CD8-positive, alpha-beta memory T cell (primary cell): Measurements from ENCODE around the gene MMP24. TPM values are rescaled to one million over a fixed set of nuclear protein-coding genes. Genes with fewer than 3 reads are reported as not detected.
"Not testable (repeated sequence)": the region's sequence is repeated elsewhere in the genome, so short reads cannot be mapped to it uniquely, and the experiment has no call there.

Source experiments
- CTCF ChIA-PET: fragments of 350-600 bp; sonication (Branson Sonifier 250); formaldehyde crosslinking; loops from one replicate; lab custom pipeline; 2021; ENCODE audit warnings: antibody characterized with exemption; lab: Charles Lee
- POLR2A ChIA-PET: fragments of 350-600 bp; sonication (Branson Sonifier 250); formaldehyde crosslinking; loops from one replicate; lab custom pipeline; 2021; ENCODE audit warnings: antibody characterized with exemption; lab: Charles Lee
- DNase-seq, 5 donors: peaks; one replicate each; pipeline versions ENCODE4 v3.0.0 to v3.0.0-alpha.2; 2020 to 2022; ENCODE audit warnings: mixed read lengths in 1 of 5
- H3K27ac ChIP-seq: one replicate; pipeline ENCODE4 v1.7.0; 2013; ENCODE audit warnings: low read depth, mild to moderate bottlenecking, low read length, moderate library complexity
- H3K27me3 ChIP-seq: 2 replicates; pipeline ENCODE4 v1.7.0; 2013; ENCODE audit warnings: low read length, mild to moderate bottlenecking; ENCODE audit not compliant: insufficient read depth, poor library complexity, severe bottlenecking
- H3K36me3 ChIP-seq: 2 replicates; pipeline ENCODE4 v1.7.0; 2013; ENCODE audit warnings: mild to moderate bottlenecking, low read length, moderate library complexity; ENCODE audit not compliant: insufficient read depth
- H3K4me1 ChIP-seq: 2 replicates; pipeline ENCODE4 v1.7.0; 2013; ENCODE audit warnings: mild to moderate bottlenecking, low read length, moderate library complexity; ENCODE audit not compliant: insufficient read depth
- H3K4me3 ChIP-seq: 2 replicates; pipeline ENCODE4 v1.7.0; 2013; ENCODE audit warnings: mild to moderate bottlenecking, low read length
- H3K9me3 ChIP-seq: 2 replicates; pipeline ENCODE4 v1.7.0; 2013; ENCODE audit warnings: mild to moderate bottlenecking, low read length
- H3K27ac Mint-ChIP-seq, 8 donors: one replicate each; pipeline ENCODE4 v1.8.0; 2020 to 2021; ENCODE audit warnings: mixed read lengths in 8 of 8, mild to moderate bottlenecking in 6 of 8, inconsistent platforms in 3 of 8, moderate library complexity in 3 of 8
- H3K27me3 Mint-ChIP-seq, 2 donors: one replicate each; pipeline ENCODE4 v1.8.0; 2020 to 2021; ENCODE audit warnings: mixed read lengths in 2 of 2, mild to moderate bottlenecking in 1 of 2, moderate library complexity in 1 of 2
- H3K36me3 Mint-ChIP-seq, 3 donors: one replicate each; pipeline ENCODE4 v1.8.0; 2020 to 2021; ENCODE audit warnings: mixed read lengths in 3 of 3, inconsistent platforms in 1 of 3, mild to moderate bottlenecking in 1 of 3
- H3K4me1 Mint-ChIP-seq, 3 donors: one replicate each; pipeline ENCODE4 v1.8.0; 2020 to 2021; ENCODE audit warnings: mixed read lengths in 3 of 3, inconsistent platforms in 1 of 3, mild to moderate bottlenecking in 1 of 3
- H3K4me3 Mint-ChIP-seq, 7 donors: one replicate each; pipeline ENCODE4 v1.8.0; 2020 to 2021; ENCODE audit warnings: mixed read lengths in 7 of 7, mild to moderate bottlenecking in 6 of 7, moderate library complexity in 4 of 7, inconsistent platforms in 2 of 7
- H3K9me3 Mint-ChIP-seq, 5 donors: one replicate each; pipeline ENCODE4 v1.8.0; 2020 to 2022; ENCODE audit warnings: mixed read lengths in 5 of 5, mild to moderate bottlenecking in 3 of 5, moderate library complexity in 2 of 5, inconsistent platforms in 1 of 5
- polyA plus RNA-seq: library from polyadenylated mRNA; unstranded; fragments of 300-500 nt; fragmentation: Illumina TruSeq; gene quantifications from one replicate; pipeline ENCODE4 v1.2.3, GENCODE V29; 2021
- total RNA-seq, 2 experiments: library from RNA; stranded (reverse); gene quantifications; one replicate each; pipeline ENCODE4 v1.2.3, GENCODE V29; 2021

The MMP24 gene
- total RNA-seq, result under 1 TPM in 1 of 2 experiments, not detected in 1; 0.07 TPM
- 0.18 TPM for polyA plus RNA-seq

DNA sequence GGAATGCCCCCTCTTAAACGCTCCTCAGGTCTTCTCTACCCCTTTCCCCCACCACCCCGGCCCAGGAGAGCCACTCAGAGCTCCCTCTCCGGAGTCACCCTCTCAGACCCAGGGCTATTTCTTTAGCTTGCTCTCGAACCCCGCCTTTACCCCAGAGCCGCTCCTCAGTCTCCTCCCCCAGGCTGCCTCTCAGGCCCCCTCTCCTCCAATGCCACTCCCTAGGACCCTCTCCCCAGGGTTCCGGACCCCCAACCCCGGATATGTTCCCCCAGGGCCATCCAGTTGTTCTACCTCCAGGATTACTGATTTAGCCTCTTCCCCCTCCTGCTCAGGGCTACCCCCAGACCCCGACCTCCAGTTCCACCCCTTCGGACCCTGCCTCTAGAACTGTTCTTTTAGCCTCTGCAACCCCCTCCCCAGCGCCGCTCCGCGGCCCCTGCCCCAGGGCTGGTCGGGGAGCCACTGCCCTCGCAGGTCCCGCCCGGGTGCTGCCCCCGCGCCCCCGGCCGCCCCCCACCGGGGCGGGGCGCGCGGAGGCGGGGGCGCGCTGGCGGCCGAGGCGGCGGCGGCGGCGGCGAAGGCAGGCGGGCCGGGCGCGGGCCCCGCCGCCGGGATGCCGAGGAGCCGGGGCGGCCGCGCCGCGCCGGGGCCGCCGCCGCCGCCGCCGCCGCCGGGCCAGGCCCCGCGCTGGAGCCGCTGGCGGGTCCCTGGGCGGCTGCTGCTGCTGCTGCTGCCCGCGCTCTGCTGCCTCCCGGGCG, at the start of gene MMP24:
TSS of gene MMP24 (plus strand) at position 565 of the 758 bp plus-strand sequence. CDS start at position 614, 49 bp downstream.
- DNase-seq, result no peak
- no peaks in the 10 kb centered on the region for H3K36me3 ChIP-seq
- no peak within 1 kb of the TSS for H3K27ac ChIP-seq
- H3K4me1 ChIP-seq, result no peaks in the 10 kb centered on the region
- H3K9me3 ChIP-seq, result no peaks in the 10 kb centered on the region
- Mint-ChIP-seq H3K36me3 (peaks cover 8 to 28% (median 19%) of the 10 kb centered on the region in 3 donors), H3K27ac (peak within 1 kb of the TSS in 3 of 8 donors; percentile 43 to 70 (median 47)), H3K4me1 (peaks cover 11 to 17% (median 15%) of the 10 kb centered on the region in 3 donors), H3K27me3 (peaks cover 28 to 46% of the 10 kb centered on the region in 2 donors), H3K4me3 (peak within 1 kb of the TSS; percentile 72 to 92 (median 77)), H3K9me3 (peaks cover 0 to 5% (median 0%) of the 10 kb centered on the region in 5 donors)
- ChIA-PET CTCF (no interaction called here), POLR2A (no interaction called here)
- no peak within 1 kb of the TSS for H3K4me3 ChIP-seq
- peaks cover 15% of the 10 kb centered on the region for H3K27me3 ChIP-seq

DNA sequence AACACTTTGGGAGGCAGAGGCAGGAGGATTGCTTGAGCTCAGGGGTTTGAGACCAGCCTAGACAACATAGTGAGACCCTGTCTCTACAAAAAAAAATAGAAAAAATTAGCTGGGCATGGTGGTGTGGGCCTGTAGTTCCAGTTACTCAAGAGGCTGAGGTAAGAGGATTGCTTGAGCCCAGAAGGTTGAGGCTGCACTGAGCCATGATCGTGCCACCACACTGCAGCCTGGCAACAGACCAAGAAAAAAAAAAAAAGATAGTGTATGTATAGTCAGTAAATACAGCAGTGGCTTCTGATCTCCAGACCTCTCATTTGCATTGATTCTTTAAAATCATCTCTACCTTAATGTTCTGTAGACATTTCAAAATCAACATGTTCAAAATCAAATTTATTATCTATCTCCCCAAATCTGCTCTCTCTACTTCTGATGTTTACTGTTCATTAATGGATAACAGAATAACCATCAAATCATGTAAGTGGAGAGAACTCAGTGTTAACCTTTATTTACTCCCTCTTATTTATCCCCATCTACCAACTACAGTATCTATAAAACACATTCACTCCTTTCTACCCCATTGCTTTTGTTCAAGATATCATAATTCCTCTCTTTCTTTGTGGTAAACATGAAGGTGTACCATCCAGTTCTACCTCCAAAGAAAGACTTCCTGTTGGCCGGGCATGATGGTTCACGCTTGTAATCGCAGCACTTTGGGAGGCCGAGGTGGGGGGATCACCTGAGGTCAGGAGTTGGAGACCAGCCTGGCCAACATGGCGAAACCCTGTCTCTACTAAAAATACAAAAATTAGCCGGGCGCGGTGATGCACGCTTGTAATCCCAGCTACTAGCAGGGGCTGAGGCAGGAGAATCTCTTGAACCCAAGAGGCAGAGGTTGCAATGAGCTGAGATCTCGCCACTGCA, 46.9 kb upstream of the MMP24 start:
- Histone ChIP-seq H3K27ac (no peak overlapping the region), H3K4me1 (no peaks in the 10 kb centered on the region), H3K27me3 (no peaks in the 10 kb centered on the region), H3K4me3 (no peak overlapping the region), H3K9me3 (no peaks in the 10 kb centered on the region), H3K36me3 (no peaks in the 10 kb centered on the region)
- Mint-ChIP-seq H3K9me3 (no peaks in the 10 kb centered on the region), H3K27me3 (peaks cover 0 to 2% of the 10 kb centered on the region in 2 donors), H3K4me3 (no peak overlapping the region), H3K36me3 (peaks cover 11 to 19% (median 13%) of the 10 kb centered on the region in 3 donors), H3K4me1 (no peaks in the 10 kb centered on the region), H3K27ac (no peak overlapping the region)
- DNase-seq, result no peak
- ChIA-PET CTCF (no interaction called here), POLR2A (interaction anchor here (0.7 kb wide), 1 partner anchor 335 kb away, joined by 13 read pairs; no protein-coding TSS in a partner anchor)

DNA sequence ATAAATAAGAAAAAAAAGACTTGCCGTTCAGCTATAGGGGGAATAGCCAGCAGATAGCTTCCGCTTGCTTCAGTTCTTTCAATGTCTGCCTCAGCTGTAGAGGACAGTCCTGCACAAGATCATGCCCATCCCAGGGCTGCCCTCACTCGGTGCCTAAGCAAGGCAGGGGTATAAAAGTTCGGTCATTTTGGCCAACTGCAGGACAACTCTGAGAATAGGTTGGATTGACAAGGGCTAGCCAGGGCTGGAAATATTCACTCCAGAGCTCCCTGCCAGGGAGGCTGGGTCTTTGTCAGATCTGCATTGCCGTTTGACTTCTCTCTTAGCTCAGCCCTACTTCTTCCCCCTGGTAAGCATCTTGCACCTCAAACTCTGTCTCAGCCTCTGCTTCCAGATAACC, 46.2 kb upstream of the MMP24 start:
- no peaks in the 10 kb centered on the region for H3K4me1 ChIP-seq
- no peak for DNase-seq
- no peaks in the 10 kb centered on the region for H3K36me3 ChIP-seq
- no peaks in the 10 kb centered on the region for H3K9me3 ChIP-seq
- H3K27ac ChIP-seq, result no peak overlapping the region
- ChIA-PET CTCF (no interaction called here), POLR2A (no interaction called here)
- Mint-ChIP-seq H3K4me3 (no peak overlapping the region), H3K27ac (peak overlapping the region in 2 of 8 donors; percentile 40 to 42), H3K36me3 (peaks cover 13 to 19% (median 16%) of the 10 kb centered on the region in 3 donors), H3K9me3 (no peaks in the 10 kb centered on the region), H3K27me3 (peaks cover 0 to 2% of the 10 kb centered on the region in 2 donors), H3K4me1 (no peaks in the 10 kb centered on the region)
- H3K27me3 ChIP-seq, result no peaks in the 10 kb centered on the region
- H3K4me3 ChIP-seq, result no peak overlapping the region

DNA sequence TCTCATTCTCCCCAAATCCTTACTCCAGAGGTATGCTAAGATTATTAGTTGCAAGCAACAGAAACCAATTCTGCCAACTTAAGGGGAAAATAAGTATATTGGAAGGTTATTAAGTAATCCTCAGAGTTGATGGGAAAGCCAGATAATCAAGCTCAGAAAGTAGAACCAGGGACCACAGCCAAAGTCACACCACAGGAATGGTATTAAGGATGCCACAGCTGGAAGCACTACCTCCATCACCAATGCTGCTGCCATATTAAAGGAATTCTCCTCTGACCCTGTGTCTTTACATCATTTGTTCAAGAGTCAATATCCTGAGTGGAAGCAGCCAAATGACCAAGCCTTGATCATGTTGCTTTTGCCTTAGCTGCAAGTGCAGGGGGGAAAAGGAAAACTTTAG, 44.8 kb upstream of the MMP24 start:
- no peak overlapping the region for H3K4me3 ChIP-seq
- H3K36me3 ChIP-seq, result no peaks in the 10 kb centered on the region
- ChIA-PET CTCF (interaction anchor here (0.6 kb wide), 1 partner anchor 16 kb away, joined by 3 read pairs; no protein-coding TSS in a partner anchor), POLR2A (no interaction called here)
- Mint-ChIP-seq H3K27me3 (peaks cover 0 to 2% of the 10 kb centered on the region in 2 donors), H3K27ac (no peak overlapping the region), H3K9me3 (no peaks in the 10 kb centered on the region), H3K4me3 (no peak overlapping the region), H3K4me1 (no peaks in the 10 kb centered on the region), H3K36me3 (peaks cover 13 to 24% (median 13%) of the 10 kb centered on the region in 3 donors)
- no peak for DNase-seq
- no peaks in the 10 kb centered on the region for H3K9me3 ChIP-seq
- H3K4me1 ChIP-seq, result no peaks in the 10 kb centered on the region
- H3K27ac ChIP-seq, result no peak overlapping the region
- H3K27me3 ChIP-seq, result no peaks in the 10 kb centered on the region

DNA sequence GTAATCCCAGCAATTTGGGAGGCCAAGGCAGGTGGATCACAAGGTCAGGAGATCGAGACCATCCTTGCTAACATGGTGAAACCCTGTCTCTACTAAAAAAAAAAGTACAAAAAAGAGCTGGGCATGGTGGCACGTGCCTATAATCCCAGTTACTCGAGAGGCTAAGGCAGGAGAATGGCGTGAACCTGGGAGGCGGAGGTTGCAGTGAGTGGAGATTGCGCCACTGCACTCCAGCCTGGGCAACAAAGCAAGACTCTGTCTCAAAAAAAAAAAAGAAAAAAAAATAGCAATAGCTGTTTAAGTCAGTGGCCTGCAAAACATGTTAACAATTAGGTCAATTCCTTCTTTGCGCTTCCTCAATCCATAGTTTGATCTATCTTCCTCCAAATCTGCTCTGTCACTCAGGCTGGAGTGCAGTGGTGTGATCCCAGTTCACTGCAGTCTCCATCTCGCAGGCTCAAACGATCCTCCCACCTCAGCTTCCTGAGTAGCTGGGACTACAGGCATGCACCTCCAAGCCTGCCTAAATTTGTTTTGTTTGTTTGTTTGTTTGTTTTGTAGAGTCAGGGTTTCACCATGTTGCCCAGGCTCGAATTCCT, 39.7 kb upstream of the MMP24 start:
- Mint-ChIP-seq H3K36me3 (peaks cover 3 to 21% (median 11%) of the 10 kb centered on the region in 3 donors), H3K27ac (peak overlapping the region in 2 of 8 donors; percentile 3 to 54)
- H3K9me3 ChIP-seq, H3K4me3 Mint-ChIP-seq, H3K27me3 Mint-ChIP-seq, H3K27ac ChIP-seq, H3K4me1 Mint-ChIP-seq, CTCF ChIA-PET, DNase-seq, H3K36me3 ChIP-seq, H3K27me3 ChIP-seq, H3K4me1 ChIP-seq, H3K9me3 Mint-ChIP-seq, POLR2A ChIA-PET, H3K4me3 ChIP-seq: not testable (repeated sequence)

DNA sequence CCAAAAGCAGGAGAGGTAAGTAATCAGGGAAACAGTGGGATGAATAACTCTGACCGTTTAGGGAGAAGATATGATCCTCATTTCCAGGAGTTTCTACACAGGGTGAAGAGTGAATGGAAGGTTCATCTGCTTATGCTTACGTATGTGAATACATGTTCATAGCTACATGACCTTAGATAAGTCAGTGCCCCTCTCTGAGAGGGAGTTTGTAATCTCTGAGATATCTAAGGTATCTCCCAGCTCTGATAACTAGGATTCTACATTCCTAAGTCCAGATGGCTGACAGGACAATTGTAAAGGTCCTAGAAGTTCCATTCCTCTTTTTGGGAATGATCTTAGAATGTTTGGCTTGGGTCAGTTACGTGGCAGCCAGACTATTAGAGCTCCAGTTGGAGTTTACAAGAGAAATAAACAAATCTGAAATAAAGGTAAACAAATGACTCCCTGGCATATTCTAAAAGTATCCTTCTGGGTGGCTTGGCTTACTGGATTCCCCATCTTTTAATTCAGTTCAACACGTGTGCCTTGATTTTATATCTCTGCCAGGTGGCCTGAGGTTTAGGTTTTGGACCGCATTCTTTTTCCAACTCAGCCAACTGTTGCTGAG, 38.8 kb upstream of the MMP24 start:
- Histone ChIP-seq H3K36me3 (no peaks in the 10 kb centered on the region), H3K9me3 (no peaks in the 10 kb centered on the region), H3K27me3 (no peaks in the 10 kb centered on the region), H3K4me1 (no peaks in the 10 kb centered on the region), H3K4me3 (no peak overlapping the region), H3K27ac (no peak overlapping the region)
- peak overlapping the region in 2 of 8 donors; percentile 3 to 17 for H3K27ac Mint-ChIP-seq
- H3K4me3 Mint-ChIP-seq, result no peak overlapping the region
- peaks cover 0 to 4% (median 0%) of the 10 kb centered on the region in 5 donors for H3K9me3 Mint-ChIP-seq
- no peaks in the 10 kb centered on the region for H3K27me3 Mint-ChIP-seq
- CTCF ChIA-PET, result interaction anchor here (0.6 kb wide), 1 partner anchor 91 kb away, joined by 3 read pairs; no protein-coding TSS in a partner anchor
- POLR2A ChIA-PET, result no interaction called here
- no peak for DNase-seq
- peaks cover 2 to 21% (median 8%) of the 10 kb centered on the region in 3 donors for H3K36me3 Mint-ChIP-seq
- no peaks in the 10 kb centered on the region for H3K4me1 Mint-ChIP-seq

DNA sequence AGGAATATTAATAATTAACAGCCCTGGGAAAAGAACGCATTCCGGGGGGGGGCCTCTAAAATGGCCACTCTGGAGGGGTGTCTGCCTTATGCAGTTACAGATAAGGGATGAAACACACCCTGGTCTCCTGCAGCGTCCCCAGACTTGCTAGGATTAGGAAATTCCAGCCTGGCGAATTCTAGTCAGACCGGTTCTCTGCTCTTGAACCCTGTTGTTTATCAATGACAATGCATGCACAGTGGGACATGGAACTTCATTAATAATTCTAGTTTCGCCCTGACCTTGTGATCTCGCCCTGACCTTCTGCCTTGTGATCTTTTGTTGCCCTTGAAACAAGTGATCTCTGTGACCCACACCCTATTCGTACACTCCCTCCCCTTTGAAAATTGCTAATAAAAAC, 37.3 kb upstream of the MMP24 start:
- Mint-ChIP-seq H3K27ac (peak overlapping the region in 1 of 8 donors; percentile 34), H3K36me3 (peaks cover 2 to 19% (median 6%) of the 10 kb centered on the region in 3 donors)
- H3K36me3 ChIP-seq, H3K9me3 Mint-ChIP-seq, H3K9me3 ChIP-seq, H3K27me3 Mint-ChIP-seq, H3K27me3 ChIP-seq, H3K4me1 ChIP-seq, POLR2A ChIA-PET, H3K4me3 Mint-ChIP-seq, H3K4me3 ChIP-seq, CTCF ChIA-PET, H3K4me1 Mint-ChIP-seq, DNase-seq, H3K27ac ChIP-seq: not testable (repeated sequence)
